ENCODE results near the gene KCNIP4. TPM values are rescaled to one million over a fixed set of nuclear protein-coding genes. Genes with fewer than 3 reads are reported as not detected.

KCNIP4 gene
- polyA plus RNA-seq, 1 donor (not counting 4 experiments of a cell fraction or from before 2014, with no cell fraction given): 0.07 TPM

DNA sequence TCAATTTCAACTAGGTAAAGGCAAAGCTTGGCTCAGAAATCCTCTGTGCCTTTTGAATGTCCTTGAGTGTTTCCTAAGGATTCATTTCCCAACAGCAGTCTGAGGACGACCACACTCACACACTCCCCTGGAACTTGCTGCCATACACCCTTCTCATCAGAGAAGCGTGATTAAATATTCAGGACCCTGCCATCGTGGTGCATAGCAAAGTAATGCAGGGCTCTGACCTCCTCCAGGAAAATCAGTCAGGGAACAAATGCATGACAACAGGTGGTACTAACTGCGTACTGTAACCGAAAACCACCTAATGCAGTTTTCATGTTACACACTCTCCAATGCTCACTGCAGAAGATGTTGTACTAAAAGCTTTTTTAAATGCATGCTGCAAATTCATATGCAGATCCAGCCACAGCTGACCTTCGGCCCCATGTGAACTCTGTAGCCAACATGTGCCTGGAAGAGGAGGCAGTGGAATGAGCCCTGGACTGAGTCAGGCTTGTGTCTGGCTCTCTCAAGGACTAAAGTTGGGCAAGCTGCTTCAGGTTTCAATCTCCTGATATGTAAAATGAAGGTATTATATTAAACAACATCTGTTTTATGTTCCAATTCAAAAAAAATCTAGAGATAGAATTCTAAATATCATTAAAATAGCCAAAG lies 238.3 kb downstream of the KCNIP4 start:
- dilution Hi-C loops (cut with MboI; ENCODE audit: extremely low pct_ligation_motif_present, low sequenced_read_pairs): no loop called here
- Histone ChIP-seq H3K4me2 (ENCODE audit: control insufficient read depth, extremely low read depth, insufficient read depth, low read depth, low read length) (no peak overlapping the region), H3K27me3 (ENCODE audit: control insufficient read depth, extremely low read depth, insufficient read depth, low read length) (no peaks in the 10 kb centered on the region), H3K4me3 (ENCODE audit: control insufficient read depth in 2 of 3, extremely low read depth in 1 of 3, insufficient read depth in 2 of 3, low read depth in 1 of 3, low read length in 3 of 3) (no peak overlapping the region), H4K20me1 (ENCODE audit: control insufficient read depth, extremely low read depth, insufficient read depth, low read length) (no peaks in the 10 kb centered on the region), H3K9me1 (ENCODE audit: control insufficient read depth, extremely low read depth, insufficient read depth, low read length) (no peaks in the 10 kb centered on the region), H3K9ac (ENCODE audit: control insufficient read depth, extremely low read depth, insufficient read depth, low read length) (no peak overlapping the region), H2AFZ (ENCODE audit: control insufficient read depth, low read length) (no peak overlapping the region), H3K79me2 (ENCODE audit: control insufficient read depth, insufficient read depth, low read length) (no peaks in the 10 kb centered on the region), H3K36me3 (ENCODE audit: control insufficient read depth in 2 of 2, extremely low read depth in 1 of 2, insufficient read depth in 2 of 2, low read length in 2 of 2) (no peaks in the 10 kb centered on the region), H3K4me1 (ENCODE audit: control insufficient read depth, extremely low read depth, insufficient read depth, low read length) (no peaks in the 10 kb centered on the region), H3K9me3 (ENCODE audit: control insufficient read depth, low read depth, low read length) (no peaks in the 10 kb centered on the region), H3K27ac (ENCODE audit: control insufficient read depth, insufficient read depth, low read length) (no peak overlapping the region)
- no peak for TF ChIP-seq EZH2 (IDR thresholded peaks at IDR 0.05; ENCODE audit: low read length)
- TF ChIP-seq, protein P1, sequence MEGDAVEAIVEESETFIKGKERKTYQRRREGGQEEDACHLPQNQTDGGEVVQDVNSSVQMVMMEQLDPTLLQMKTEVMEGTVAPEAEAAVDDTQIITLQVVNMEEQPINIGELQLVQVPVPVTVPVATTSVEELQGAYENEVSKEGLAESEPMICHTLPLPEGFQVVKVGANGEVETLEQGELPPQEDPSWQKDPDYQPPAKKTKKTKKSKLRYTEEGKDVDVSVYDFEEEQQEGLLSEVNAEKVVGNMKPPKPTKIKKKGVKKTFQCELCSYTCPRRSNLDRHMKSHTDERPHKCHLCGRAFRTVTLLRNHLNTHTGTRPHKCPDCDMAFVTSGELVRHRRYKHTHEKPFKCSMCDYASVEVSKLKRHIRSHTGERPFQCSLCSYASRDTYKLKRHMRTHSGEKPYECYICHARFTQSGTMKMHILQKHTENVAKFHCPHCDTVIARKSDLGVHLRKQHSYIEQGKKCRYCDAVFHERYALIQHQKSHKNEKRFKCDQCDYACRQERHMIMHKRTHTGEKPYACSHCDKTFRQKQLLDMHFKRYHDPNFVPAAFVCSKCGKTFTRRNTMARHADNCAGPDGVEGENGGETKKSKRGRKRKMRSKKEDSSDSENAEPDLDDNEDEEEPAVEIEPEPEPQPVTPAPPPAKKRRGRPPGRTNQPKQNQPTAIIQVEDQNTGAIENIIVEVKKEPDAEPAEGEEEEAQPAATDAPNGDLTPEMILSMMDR (optimal IDR thresholded peaks at IDR 0.05 in 1 of 3, IDR thresholded peaks at IDR 0.05 in 1 of 3, conservative IDR thresholded peaks at IDR 0.05 in 1 of 3; ENCODE audit: extremely low read depth in 1 of 3, insufficient read depth in 2 of 3, low read length in 3 of 3): no peak
- FAIRE-seq (no peak), DNase-seq (ENCODE audit: low read depth, low spot score) (no peak)

DNA sequence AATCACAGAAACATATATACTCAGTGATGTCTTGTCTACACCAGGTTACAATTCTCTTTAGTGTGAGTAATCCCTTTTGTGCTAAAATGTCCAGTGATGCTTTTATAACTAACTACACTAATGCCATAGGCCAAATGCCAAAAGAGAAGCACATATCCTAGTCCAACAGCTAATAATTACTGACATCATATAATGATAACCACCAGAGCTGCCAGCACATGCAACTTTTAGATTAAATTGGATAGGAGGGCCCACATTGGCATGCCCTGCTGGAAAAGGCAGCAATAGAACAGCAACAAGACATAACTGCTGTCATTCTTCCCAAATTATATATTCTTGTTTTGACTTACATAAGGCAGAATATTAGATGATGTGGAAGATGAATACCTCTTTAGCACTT lies 238.8 kb downstream of the KCNIP4 start:
- H3K4me2 ChIP-seq (ENCODE audit: control insufficient read depth, extremely low read depth, insufficient read depth, low read depth, low read length): no peak overlapping the region
- H3K9me3 ChIP-seq (ENCODE audit: control insufficient read depth, low read depth, low read length): no peaks in the 10 kb centered on the region
- H3K9ac ChIP-seq (ENCODE audit: control insufficient read depth, extremely low read depth, insufficient read depth, low read length): no peak overlapping the region
- H3K27ac ChIP-seq (ENCODE audit: control insufficient read depth, insufficient read depth, low read length): no peak overlapping the region
- H3K4me3 ChIP-seq (ENCODE audit: control insufficient read depth in 2 of 3, extremely low read depth in 1 of 3, insufficient read depth in 2 of 3, low read depth in 1 of 3, low read length in 3 of 3): no peak overlapping the region
- H3K36me3 ChIP-seq (ENCODE audit: control insufficient read depth in 2 of 2, extremely low read depth in 1 of 2, insufficient read depth in 2 of 2, low read length in 2 of 2): no peaks in the 10 kb centered on the region
- DNase-seq (ENCODE audit: low read depth, low spot score) (no peak), FAIRE-seq (no peak)
- dilution Hi-C loops (cut with MboI; ENCODE audit: extremely low pct_ligation_motif_present, low sequenced_read_pairs): no loop called here
- TF ChIP-seq, protein P1 (optimal IDR thresholded peaks at IDR 0.05 in 1 of 3, IDR thresholded peaks at IDR 0.05 in 1 of 3, conservative IDR thresholded peaks at IDR 0.05 in 1 of 3; ENCODE audit: extremely low read depth in 1 of 3, insufficient read depth in 2 of 3, low read length in 3 of 3): no peak
- TF ChIP-seq EZH2 (IDR thresholded peaks at IDR 0.05; ENCODE audit: low read length): no peak
- H3K79me2 ChIP-seq (ENCODE audit: control insufficient read depth, insufficient read depth, low read length): no peaks in the 10 kb centered on the region
- H3K27me3 ChIP-seq (ENCODE audit: control insufficient read depth, extremely low read depth, insufficient read depth, low read length): no peaks in the 10 kb centered on the region
- H3K9me1 ChIP-seq (ENCODE audit: control insufficient read depth, extremely low read depth, insufficient read depth, low read length): no peaks in the 10 kb centered on the region
- no peaks in the 10 kb centered on the region for H3K4me1 ChIP-seq (ENCODE audit: control insufficient read depth, extremely low read depth, insufficient read depth, low read length)
- no peaks in the 10 kb centered on the region for H4K20me1 ChIP-seq (ENCODE audit: control insufficient read depth, extremely low read depth, insufficient read depth, low read length)
- no peak overlapping the region for H2AFZ ChIP-seq (ENCODE audit: control insufficient read depth, low read length)

Data from keratinocyte (primary cell).